CD14-positive monocyte (primary cell): Measurements from ENCODE around the gene NLN. TPM values are rescaled to one million over a fixed set of nuclear protein-coding genes. Genes with fewer than 3 reads are reported as not detected.

ENCODE experiments used
- DNase-seq, 3 donors: peaks; one replicate each; pipeline ENCODE4 v3.0.0-alpha.2; 2011 to 2022
- H2AFZ ChIP-seq: 2 replicates; pipeline ENCODE4 v1.6.0; 2012; ENCODE audit warnings: mild to moderate bottlenecking, low read depth, low read length, inconsistent platforms; ENCODE audit not compliant: insufficient read depth, poor library complexity, severe bottlenecking
- H3K27ac ChIP-seq, 2 donors: 1 replicate in 1 of 2; 2 replicates in 1 of 2; pipeline ENCODE4 v1.5.1; 2012 to 2013; ENCODE audit warnings: low read length in 2 of 2, control low read depth in 1 of 2, inconsistent platforms in 1 of 2, low read depth in 1 of 2, mild to moderate bottlenecking in 1 of 2
- H3K27me3 ChIP-seq, 2 donors: one replicate each; pipeline versions ENCODE4 v1.6.0 to v1.6.1; 2011 to 2013; ENCODE audit warnings: low read length in 2 of 2; ENCODE audit not compliant: control insufficient read depth in 2 of 2, insufficient read depth in 2 of 2
- H3K36me3 ChIP-seq, 2 donors: replicated peaks in 1 of 2; 1 replicate in 1 of 2; 2 replicates in 1 of 2; pipeline versions ENCODE4 v1.5.1 to v1.6.1; 2012 to 2013; ENCODE audit warnings: low read length in 2 of 2, control low read depth in 1 of 2, inconsistent platforms in 1 of 2, mild to moderate bottlenecking in 1 of 2; ENCODE audit not compliant: insufficient read depth in 2 of 2, control insufficient read depth in 1 of 2
- H3K4me1 ChIP-seq, 2 donors: 1 replicate in 1 of 2; 2 replicates in 1 of 2; pipeline versions ENCODE4 v1.5.1 to v1.6.1; 2012 to 2013; ENCODE audit warnings: low read length in 2 of 2, control low read depth in 1 of 2, inconsistent platforms in 1 of 2, mild to moderate bottlenecking in 1 of 2, moderate library complexity in 1 of 2; ENCODE audit not compliant: insufficient read depth in 2 of 2, control insufficient read depth in 1 of 2
- H3K4me2 ChIP-seq: replicated peaks from 2 replicates; pipeline ENCODE3; 2012; ENCODE audit warnings: low read length, moderate library complexity, mild to moderate bottlenecking; ENCODE audit not compliant: poor library complexity, severe bottlenecking; ENCODE audit errors: extremely low read depth
- H3K4me3 ChIP-seq, 3 experiments: fragments of 200-600 bp in 1 of 3; sonication (generic) in 1 of 3; replicated peaks in 1 of 3; 1 replicate in 2 of 3; 2 replicates in 1 of 3; pipeline ENCODE4 v1.5.1; 2011 to 2013; ENCODE audit warnings: low read length in 3 of 3, mild to moderate bottlenecking in 3 of 3, control low read depth in 2 of 3, low read depth in 2 of 3, inconsistent platforms in 1 of 3, moderate library complexity in 1 of 3
- H3K79me2 ChIP-seq: 2 replicates; pipeline ENCODE4 v1.6.0; 2012; ENCODE audit warnings: mild to moderate bottlenecking, control low read depth, inconsistent platforms, low read length, moderate library complexity; ENCODE audit not compliant: insufficient read depth
- H3K9ac ChIP-seq: 2 replicates; pipeline ENCODE4 v1.6.0; 2017; ENCODE audit warnings: low read length, mild to moderate bottlenecking; ENCODE audit not compliant: insufficient read depth, poor library complexity, severe bottlenecking
- H3K9me3 ChIP-seq, 2 donors: replicated peaks in 1 of 2; 1 replicate in 1 of 2; 2 replicates in 1 of 2; pipeline versions ENCODE4 v1.5.1 to v1.6.1; 2012 to 2013; ENCODE audit warnings: low read length in 2 of 2, control low read depth in 1 of 2; ENCODE audit not compliant: control insufficient read depth in 1 of 2, insufficient read depth in 1 of 2
- H4K20me1 ChIP-seq: 2 replicates; pipeline ENCODE4 v1.6.0; 2012; ENCODE audit warnings: mild to moderate bottlenecking, low read length, control low read depth, moderate library complexity; ENCODE audit not compliant: insufficient read depth
- H3K27ac Mint-ChIP-seq, 7 donors: one replicate each; pipeline ENCODE4 v1.8.0; 2020; ENCODE audit warnings: mild to moderate bottlenecking in 7 of 7, mixed read lengths in 7 of 7, moderate library complexity in 6 of 7, inconsistent platforms in 2 of 7
- H3K27me3 Mint-ChIP-seq, 3 donors: one replicate each; pipeline ENCODE4 v1.8.0; 2021 to 2022; ENCODE audit warnings: low read depth in 3 of 3, mild to moderate bottlenecking in 3 of 3, mixed read lengths in 3 of 3, moderate library complexity in 3 of 3, inconsistent platforms in 1 of 3
- H3K36me3 Mint-ChIP-seq, 2 donors: one replicate each; pipeline ENCODE4 v1.8.0; 2020; ENCODE audit warnings: mixed read lengths in 2 of 2, inconsistent platforms in 1 of 2, mild to moderate bottlenecking in 1 of 2
- H3K4me1 Mint-ChIP-seq: one replicate; pipeline ENCODE4 v1.8.0; 2020; ENCODE audit warnings: mild to moderate bottlenecking, mixed read lengths
- H3K4me3 Mint-ChIP-seq, 2 donors: one replicate each; pipeline ENCODE4 v1.8.0; 2020; ENCODE audit warnings: mild to moderate bottlenecking in 2 of 2, mixed read lengths in 2 of 2, moderate library complexity in 1 of 2
- H3K9me3 Mint-ChIP-seq, 7 donors: one replicate each; pipeline ENCODE4 v1.8.0; 2020 to 2022; ENCODE audit warnings: mixed read lengths in 7 of 7, mild to moderate bottlenecking in 6 of 7, moderate library complexity in 6 of 7, inconsistent platforms in 2 of 7
- CTCF ChIP-seq: fragments of 200-600 bp; IDR thresholded peaks from one replicate; pipeline ENCODE4 v1.8.0; 2022; ENCODE audit warnings: antibody characterized with exemption, mild to moderate bottlenecking
- WGBS: methylation state at CpG from one replicate; pipeline ENCODE4 v1.1.5; 2013; ENCODE audit warnings: missing lambda C conversion rate; ENCODE audit not compliant: insufficient coverage; 5-methylcytosine and 5-hydroxymethylcytosine counted together
- intact Hi-C, 2 donors: fragments of 100-400 bp; cut with micrococcal nuclease; formaldehyde crosslinking; loops; one replicate each; pipeline versions ENCODE4 v1.15.0 to v1.15.1; 2023
- polyA plus RNA-seq, 3 donors: library from polyadenylated mRNA; depleted of rRNA in 1 of 3; unstranded in 2 of 3; stranded (reverse) in 1 of 3; fragments of 300-500 nt in 2 of 3; fragments of >200 nt in 1 of 3; fragmentation: Illumina TruSeq in 2 of 3; gene quantifications; 1 replicate in 2 of 3; 2 replicates in 1 of 3; pipeline ENCODE4 v1.2.3, GENCODE V29; 2012 to 2021

The NLN gene
- polyA plus RNA-seq, 3 donors: 8.7 to 39.2 (median 17.7) TPM

GRCh38 chr5:65832152-65832551 lies 110.1 kb downstream of the NLN start:
- Histone ChIP-seq H3K4me3 (no peak overlapping the region), H3K36me3 (no peaks in the 10 kb centered on the region), H3K27ac (no peak overlapping the region), H4K20me1 (no peaks in the 10 kb centered on the region), H3K9me3 (no peaks in the 10 kb centered on the region), H3K4me1 (no peaks in the 10 kb centered on the region), H3K4me2 (no peak overlapping the region), H2AFZ (no peak overlapping the region), H3K79me2 (no peaks in the 10 kb centered on the region), H3K9ac (no peak overlapping the region), H3K27me3 (no peaks in the 10 kb centered on the region)
- no peaks in the 10 kb centered on the region for H3K4me1 Mint-ChIP-seq
- no peak overlapping the region for H3K4me3 Mint-ChIP-seq
- H3K27ac Mint-ChIP-seq: no peak overlapping the region
- peaks cover 4 to 9% of the 10 kb centered on the region in 2 donors for H3K36me3 Mint-ChIP-seq
- no peak for TF ChIP-seq CTCF
- no peak for DNase-seq
- peaks cover 0 to 1% (median 1%) of the 10 kb centered on the region in 3 donors for H3K27me3 Mint-ChIP-seq
- intact Hi-C loops: no loop called here
- no peaks in the 10 kb centered on the region for H3K9me3 Mint-ChIP-seq

DNA sequence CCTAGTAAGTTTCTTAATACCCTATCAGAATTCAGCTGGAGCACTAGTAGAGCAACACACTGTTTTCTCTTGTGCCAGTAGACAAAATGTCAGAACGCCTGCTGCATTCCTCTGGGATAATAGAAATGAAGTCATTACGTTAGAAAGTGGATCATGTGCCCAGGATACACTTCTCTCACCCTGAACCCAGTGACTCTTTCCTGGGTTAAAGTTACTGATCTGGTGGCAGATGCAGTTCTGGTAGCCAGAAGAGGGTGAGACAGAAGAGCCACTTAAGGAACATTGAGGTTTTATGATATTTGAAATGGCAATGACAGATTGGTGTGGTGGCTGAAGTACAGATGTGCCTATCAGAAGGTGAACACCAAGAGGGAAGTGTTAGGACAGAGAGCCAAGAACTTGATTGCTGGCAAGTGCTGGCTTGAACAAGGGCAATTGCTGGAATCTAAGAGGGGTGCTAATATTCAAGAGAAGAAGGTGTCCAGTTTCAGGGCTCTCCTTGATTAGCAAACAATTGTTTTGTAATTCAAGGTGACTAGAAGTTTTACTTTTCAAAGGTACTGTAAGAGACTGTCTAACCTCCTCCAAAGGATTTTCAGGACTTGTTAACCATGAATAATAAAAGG lies 110.7 kb downstream of the NLN start:
- H3K9ac ChIP-seq: no peak overlapping the region
- no peak overlapping the region for H3K27ac ChIP-seq
- no peaks in the 10 kb centered on the region for H3K36me3 ChIP-seq
- no peaks in the 10 kb centered on the region for H4K20me1 ChIP-seq
- H3K27ac Mint-ChIP-seq: no peak overlapping the region
- H2AFZ ChIP-seq: no peak overlapping the region
- WGBS: no CpG with 5 or more reads among the region's 2 CpGs
- H3K79me2 ChIP-seq: no peaks in the 10 kb centered on the region
- H3K9me3 ChIP-seq: no peaks in the 10 kb centered on the region
- no peaks in the 10 kb centered on the region for H3K4me1 ChIP-seq
- H3K9me3 Mint-ChIP-seq: no peaks in the 10 kb centered on the region
- H3K36me3 Mint-ChIP-seq: peaks cover 0 to 4% of the 10 kb centered on the region in 2 donors
- H3K27me3 ChIP-seq: no peaks in the 10 kb centered on the region
- no peaks in the 10 kb centered on the region for H3K4me1 Mint-ChIP-seq
- H3K4me2 ChIP-seq: no peak overlapping the region
- no peak for TF ChIP-seq CTCF
- no peak for DNase-seq
- no peak overlapping the region for H3K4me3 Mint-ChIP-seq
- intact Hi-C loops: no loop called here
- H3K27me3 Mint-ChIP-seq: peaks cover 0 to 3% (median 1%) of the 10 kb centered on the region in 3 donors
- H3K4me3 ChIP-seq: no peak overlapping the region
